HepG2 (cell line): ENCODE results near the gene RNFT1. TPM values are rescaled to one million over a fixed set of nuclear protein-coding genes. Genes with fewer than 3 reads are reported as not detected.
"Not testable (repeated sequence)": the region's sequence is repeated elsewhere in the genome, so short reads cannot be mapped to it uniquely, and the experiment has no call there.

Source experiments
- ATAC-seq: fragments of 200-7000 bp; cut with Tn5 transposase; 3 replicates; pipeline ENCODE4 v1.9.1; 2020; ENCODE audit warnings: mild to moderate bottlenecking, moderate library complexity
- BruUV-seq: library from RNA; stranded (reverse); fragments of 400-500 nt; replicated peaks from 2 replicates; lab custom pipeline; 2021; lab: Mats Ljungman, UMichigan
- CTCF ChIA-PET: fragments of 300-600 bp; formaldehyde crosslinking; extraction: SDS; loops from one replicate; lab custom pipeline; 2021; ENCODE audit warnings: low total read pairs, inconsistent platforms, low intra/inter-chr PET ratio; lab: Yijun Ruan, JAX
- POLR2A ChIA-PET: fragments of 350-600 bp; sonication (Branson Sonifier 250); formaldehyde crosslinking; loops from one replicate; lab custom pipeline; 2020; ENCODE audit warnings: antibody characterized with exemption, inconsistent platforms; lab: Yijun Ruan, JAX
- DNase-seq: peaks from one replicate; pipeline ENCODE4 v3.0.0-alpha.2; 2015; ENCODE audit warnings: low spot score
- FAIRE-seq: peaks from 3 replicates; lab custom pipeline; 2011; peaks lifted over from hg19 to GRCh38; lab: Jason Lieb, UNC
- H2AFZ ChIP-seq: one replicate; pipeline ENCODE4 v1.6.1; 2011; ENCODE audit warnings: low read length, inconsistent platforms
- H3K27ac ChIP-seq: fragments of 300-600 bp; 3 replicates; pipeline ENCODE4 v1.8.0; 2011; ENCODE audit warnings: mixed run types, mild to moderate bottlenecking, mixed read lengths, low read length, inconsistent platforms; ENCODE audit not compliant: insufficient read depth; ENCODE audit errors: extremely low read length
- H3K27me3 ChIP-seq, 2 experiments: fragments of 200-600 bp in 1 of 2; 2 replicates in 1 of 2; 3 replicates in 1 of 2; pipeline versions ENCODE4 v1.6.0 to v1.8.0; 2011; ENCODE audit warnings: low read length in 2 of 2, mild to moderate bottlenecking in 2 of 2, moderate library complexity in 2 of 2, inconsistent platforms in 1 of 2; ENCODE audit not compliant: insufficient read depth in 2 of 2, control insufficient read depth in 1 of 2
- H3K36me3 ChIP-seq, 2 experiments: fragments of 200-600 bp in 1 of 2; replicated peaks in 1 of 2; 2 replicates in 1 of 2; 3 replicates in 1 of 2; pipeline versions ENCODE4 v1.5.1 to v1.8.0; 2011; ENCODE audit warnings: low read length in 2 of 2, inconsistent platforms in 1 of 2; ENCODE audit not compliant: insufficient read depth in 2 of 2, control insufficient read depth in 1 of 2
- H3K4me1 ChIP-seq: 2 replicates; pipeline ENCODE4 v1.5.1; 2012; ENCODE audit warnings: low read length, inconsistent platforms; ENCODE audit not compliant: insufficient read depth
- H3K4me2 ChIP-seq: 2 replicates; pipeline ENCODE4 v1.6.0; 2011; ENCODE audit warnings: low read depth, low read length, inconsistent platforms
- H3K4me3 ChIP-seq, 3 experiments: fragments of 200-600 bp in 1 of 3; sonication (generic), shearing (Covaris generic) in 1 of 3; replicated peaks in 1 of 3; 2 replicates each; pipeline ENCODE4 v1.5.1; 2011 to 2016; ENCODE audit warnings: low read length in 3 of 3, inconsistent platforms in 2 of 3, low read depth in 2 of 3, mild to moderate bottlenecking in 2 of 3, control low read depth in 1 of 3, mixed read lengths in 1 of 3; ENCODE audit not compliant: insufficient read depth in 1 of 3
- H3K79me2 ChIP-seq: one replicate; pipeline ENCODE4 v1.6.1; 2011; ENCODE audit warnings: low read length, inconsistent platforms; ENCODE audit not compliant: insufficient read depth
- H3K9ac ChIP-seq: 2 replicates; pipeline ENCODE4 v1.6.0; 2011; ENCODE audit warnings: mild to moderate bottlenecking, low read depth, low read length, inconsistent platforms; ENCODE audit not compliant: insufficient read depth
- H3K9me3 ChIP-seq: 2 replicates; pipeline ENCODE4 v1.5.1; 2012; ENCODE audit warnings: mild to moderate bottlenecking, low read length
- H4K20me1 ChIP-seq: 2 replicates; pipeline ENCODE4 v1.6.0; 2011; ENCODE audit warnings: inconsistent platforms, mild to moderate bottlenecking, low read length, moderate library complexity; ENCODE audit not compliant: insufficient read depth
- BCL6 ChIP-seq: IDR thresholded peaks from 2 replicates; pipeline ENCODE4 v1.6.1; 2016; ENCODE audit warnings: missing genetic modification reagents, missing compliant biosample characterization
- FOXA3 ChIP-seq: IDR thresholded peaks from 2 replicates; pipeline ENCODE4 v1.6.1; 2016; ENCODE audit warnings: missing genetic modification reagents, missing compliant biosample characterization
- NR2F2 ChIP-seq: IDR thresholded peaks from 2 replicates; pipeline ENCODE4 v1.6.1; 2012; ENCODE audit warnings: low read depth, inconsistent platforms, borderline replicate concordance
- NR2F6 ChIP-seq, 2 experiments: IDR thresholded peaks; 2 replicates each; pipeline ENCODE4 v1.6.1; 2016; ENCODE audit warnings: antibody characterized with exemption in 1 of 2, mild to moderate bottlenecking in 1 of 2
- RXRB ChIP-seq: IDR thresholded peaks from 2 replicates; pipeline ENCODE4 v1.6.1; 2016; ENCODE audit warnings: borderline replicate concordance, missing genetic modification reagents, missing compliant biosample characterization
- SOX13 ChIP-seq, 3 experiments: fragments of 450-650 bp in 1 of 3; sonication (generic) in 1 of 3; formaldehyde crosslinking in 1 of 3; IDR thresholded peaks in 2 of 3; conservative IDR thresholded peaks in 1 of 3; 2 replicates each; pipeline versions ENCODE4 v1.5.0 to v1.6.1; 2016 to 2020; ENCODE audit warnings: antibody characterized with exemption in 1 of 3, mild to moderate bottlenecking in 1 of 3, missing compliant biosample characterization in 1 of 3, missing genetic modification reagents in 1 of 3, moderate library complexity in 1 of 3
- SOX5 ChIP-seq: IDR thresholded peaks from 2 replicates; pipeline ENCODE4 v1.6.1; 2016; ENCODE audit warnings: borderline replicate concordance
- SOX6 ChIP-seq, 2 experiments: fragments of 450-650 bp in 1 of 2; sonication (generic) in 1 of 2; formaldehyde crosslinking in 1 of 2; IDR thresholded peaks; 2 replicates each; pipeline versions ENCODE4 v1.4.0 to v1.6.1; 2017 to 2020; ENCODE audit warnings: antibody characterized with exemption in 1 of 2, mild to moderate bottlenecking in 1 of 2, missing genetic modification reagents in 1 of 2
- WGBS: methylation state at CpG from one replicate; pipeline ENCODE4 v1.1.6; 2017; ENCODE audit warnings: low lambda C conversion rate; 5-methylcytosine and 5-hydroxymethylcytosine counted together
- in situ Hi-C: cut with HindIII; loops from 2 replicates; pipeline ENCODE4 v1.10.0; 2017; ENCODE audit warnings: low pct_unique_long_range_greater_than_20kb; ENCODE audit not compliant: extremely low pct_ligation_motif_present
- intact Hi-C: fragments of 100-400 bp; cut with micrococcal nuclease; formaldehyde crosslinking; loops from one replicate; pipeline ENCODE4 v1.10.0; 2022; ENCODE audit not compliant: unreplicated experiment
- polyA plus RNA-seq, 8 experiments: library from polyadenylated mRNA; depleted of rRNA in 3 of 8; stranded (reverse) in 7 of 8; unstranded in 1 of 8; fragments of >200 nt; fragmentation: Illumina TruSeq in 4 of 8; extraction: Trizol in 4 of 8; gene quantifications; 2 replicates each; pipeline versions ENCODE4 v1.2.1 to v1.2.3, GENCODE V29; 2011 to 2016; ENCODE audit warnings: low read depth in 4 of 8, missing spikeins in 1 of 8, mixed read lengths in 1 of 8; ENCODE audit not compliant: insufficient read depth in 1 of 8
- total RNA-seq, 5 experiments: library from RNA; depleted of rRNA; stranded (reverse); fragments of >200 nt; fragmentation: Illumina TruSeq; extraction: Trizol; gene quantifications; 2 replicates each; pipeline ENCODE4 v1.2.3, GENCODE V29; 2016; ENCODE audit warnings: low read depth in 1 of 5
- TF ChIP-seq, protein P1 (sequence below): sonication (generic); formaldehyde crosslinking; IDR thresholded peaks from 2 replicates; pipeline ENCODE4 v1.4.0; 2020; ENCODE audit warnings: missing genetic modification reagents, borderline replicate concordance
- TF ChIP-seq, protein P2 (sequence below): IDR thresholded peaks from 2 replicates; pipeline ENCODE4 v1.4.0; 2020; ENCODE audit warnings: mild to moderate bottlenecking, missing genetic modification reagents

Gene RNFT1
- total and polyA plus RNA-seq, 2 of the 13 experiments (the other 11 are each of a cell fraction or from before 2014, with no cell fraction given), result 19.1 to 22.1 TPM

DNA sequence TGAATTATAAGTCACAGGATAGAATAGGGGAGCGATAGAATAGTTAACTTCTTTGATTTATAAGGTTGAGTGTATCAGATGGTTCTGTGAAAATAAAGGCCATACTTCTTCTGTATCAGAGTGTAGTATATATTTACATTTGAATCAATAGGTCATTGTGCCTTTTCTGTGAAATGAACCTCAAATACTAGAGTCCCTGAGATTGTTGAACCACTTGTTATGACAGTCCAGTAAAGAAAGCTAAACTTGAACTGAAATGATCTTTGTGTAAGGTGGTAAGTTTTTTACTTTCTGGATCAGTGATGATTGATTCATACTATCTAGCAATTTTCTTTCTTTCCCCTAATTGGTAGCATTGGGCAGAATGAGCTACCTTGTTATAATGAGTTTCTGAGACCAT is 31.2 kb downstream of the RNFT1 start:
- WGBS, result 98% methylated on average over 1 of the region's 1 CpG
- H3K4me1 ChIP-seq; H3K9ac ChIP-seq; H2AFZ ChIP-seq; FAIRE-seq; DNase-seq; in situ Hi-C loops; POLR2A ChIA-PET; H3K27me3 ChIP-seq; ATAC-seq; CTCF ChIA-PET; BruUV-seq; H3K4me2 ChIP-seq; H3K79me2 ChIP-seq; H3K27ac ChIP-seq; H3K9me3 ChIP-seq; H4K20me1 ChIP-seq; intact Hi-C loops; H3K4me3 ChIP-seq; TF ChIP-seq NR2F6, SOX6, SOX13 (IDR thresholded peaks at IDR 0.05): not testable (repeated sequence)
- TF ChIP-seq RXRB (CRISPR knock-in tag) (peak; percentile 60; the same call in 1 of the 2 replicates), NR2F2 (0 out of 2 replicates have a peak, but pooled peaks have one; percentile 20), NR2F6 (CRISPR knock-in tag; IDR thresholded peaks at IDR 0.05) (0 out of 2 replicates have a peak, but pooled peaks have one; percentile 23), BCL6 (CRISPR knock-in tag) (peak; percentile 54; the same call in 1 of the 2 replicates), FOXA3 (peak; percentile 20; the same call in 1 of the 2 replicates), SOX5 (CRISPR knock-in tag) (peak; percentile 50; the same call in 1 of the 2 replicates), SOX6 (CRISPR knock-in tag; IDR thresholded peaks at IDR 0.05) (peak; percentile 13; the same call in 1 of the 2 replicates), SOX13 (CRISPR knock-in tag; conservative IDR thresholded peaks at IDR 0.05 in 1 of 2, IDR thresholded peaks at IDR 0.05 in 1 of 2) (peak in 1 of 2 experiments; percentile 23; a peak in 1 of 4 replicates)
- TF ChIP-seq, protein P1, sequence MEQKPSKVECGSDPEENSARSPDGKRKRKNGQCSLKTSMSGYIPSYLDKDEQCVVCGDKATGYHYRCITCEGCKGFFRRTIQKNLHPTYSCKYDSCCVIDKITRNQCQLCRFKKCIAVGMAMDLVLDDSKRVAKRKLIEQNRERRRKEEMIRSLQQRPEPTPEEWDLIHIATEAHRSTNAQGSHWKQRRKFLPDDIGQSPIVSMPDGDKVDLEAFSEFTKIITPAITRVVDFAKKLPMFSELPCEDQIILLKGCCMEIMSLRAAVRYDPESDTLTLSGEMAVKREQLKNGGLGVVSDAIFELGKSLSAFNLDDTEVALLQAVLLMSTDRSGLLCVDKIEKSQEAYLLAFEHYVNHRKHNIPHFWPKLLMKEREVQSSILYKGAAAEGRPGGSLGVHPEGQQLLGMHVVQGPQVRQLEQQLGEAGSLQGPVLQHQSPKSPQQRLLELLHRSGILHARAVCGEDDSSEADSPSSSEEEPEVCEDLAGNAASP, result peak; percentile 21; the same call in 1 of the 2 replicates
- TF ChIP-seq, protein P2, sequence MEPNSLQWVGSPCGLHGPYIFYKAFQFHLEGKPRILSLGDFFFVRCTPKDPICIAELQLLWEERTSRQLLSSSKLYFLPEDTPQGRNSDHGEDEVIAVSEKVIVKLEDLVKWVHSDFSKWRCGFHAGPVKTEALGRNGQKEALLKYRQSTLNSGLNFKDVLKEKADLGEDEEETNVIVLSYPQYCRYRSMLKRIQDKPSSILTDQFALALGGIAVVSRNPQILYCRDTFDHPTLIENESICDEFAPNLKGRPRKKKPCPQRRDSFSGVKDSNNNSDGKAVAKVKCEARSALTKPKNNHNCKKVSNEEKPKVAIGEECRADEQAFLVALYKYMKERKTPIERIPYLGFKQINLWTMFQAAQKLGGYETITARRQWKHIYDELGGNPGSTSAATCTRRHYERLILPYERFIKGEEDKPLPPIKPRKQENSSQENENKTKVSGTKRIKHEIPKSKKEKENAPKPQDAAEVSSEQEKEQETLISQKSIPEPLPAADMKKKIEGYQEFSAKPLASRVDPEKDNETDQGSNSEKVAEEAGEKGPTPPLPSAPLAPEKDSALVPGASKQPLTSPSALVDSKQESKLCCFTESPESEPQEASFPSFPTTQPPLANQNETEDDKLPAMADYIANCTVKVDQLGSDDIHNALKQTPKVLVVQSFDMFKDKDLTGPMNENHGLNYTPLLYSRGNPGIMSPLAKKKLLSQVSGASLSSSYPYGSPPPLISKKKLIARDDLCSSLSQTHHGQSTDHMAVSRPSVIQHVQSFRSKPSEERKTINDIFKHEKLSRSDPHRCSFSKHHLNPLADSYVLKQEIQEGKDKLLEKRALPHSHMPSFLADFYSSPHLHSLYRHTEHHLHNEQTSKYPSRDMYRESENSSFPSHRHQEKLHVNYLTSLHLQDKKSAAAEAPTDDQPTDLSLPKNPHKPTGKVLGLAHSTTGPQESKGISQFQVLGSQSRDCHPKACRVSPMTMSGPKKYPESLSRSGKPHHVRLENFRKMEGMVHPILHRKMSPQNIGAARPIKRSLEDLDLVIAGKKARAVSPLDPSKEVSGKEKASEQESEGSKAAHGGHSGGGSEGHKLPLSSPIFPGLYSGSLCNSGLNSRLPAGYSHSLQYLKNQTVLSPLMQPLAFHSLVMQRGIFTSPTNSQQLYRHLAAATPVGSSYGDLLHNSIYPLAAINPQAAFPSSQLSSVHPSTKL (CRISPR knock-in tag), result peak; percentile 27; the same call in 1 of the 2 replicates
- H3K36me3 ChIP-seq, result peaks cover 16 to 75% of the 10 kb centered on the region in 2 experiments
